Measurements from ENCODE around the gene TRIP6. TPM values are rescaled to one million over a fixed set of nuclear protein-coding genes. Genes with fewer than 3 reads are reported as not detected.
A peak's percentile ranks its signal among the peaks of the same experiment; 100 is the strongest.

TRIP6 gene
- total and polyA plus RNA-seq, 2 donors (not counting 3 experiments of a cell fraction or from before 2014, with no cell fraction given), result 90.3 TPM

- Histone ChIP-seq H4K20me1 (replicated peaks; ENCODE audit: control insufficient read depth, extremely low read depth, insufficient read depth, low read length) (no peaks in the 10 kb centered on the region), H3K4me3 (replicated peaks in 1 of 3; ENCODE audit: insufficient read depth in 1 of 3, low read depth in 1 of 3, low read length in 3 of 3) (peak within 1 kb of the TSS in 1 of 3 experiments; percentile 4), H3K9me1 (replicated peaks; ENCODE audit: control insufficient read depth, extremely low read depth, insufficient read depth, low read length) (no peaks in the 10 kb centered on the region), H3K27ac (ENCODE audit: insufficient read depth, low read depth, low read length) (no peak within 1 kb of the TSS), H2AFZ (ENCODE audit: low read depth, low read length) (no peak within 1 kb of the TSS), H3K4me2 (ENCODE audit: insufficient read depth, low read length) (no peak within 1 kb of the TSS), H3K79me2 (ENCODE audit: control insufficient read depth, insufficient read depth, low read length) (no peaks in the 10 kb centered on the region), H3K27me3 (ENCODE audit: control insufficient read depth in 2 of 2, insufficient read depth in 2 of 2, low read length in 2 of 2) (peaks cover 9 to 19% of the 10 kb centered on the region in 2 experiments), H3K36me3 (ENCODE audit: control insufficient read depth in 2 of 2, extremely low read depth in 1 of 2, insufficient read depth in 2 of 2, low read length in 2 of 2) (no peaks in the 10 kb centered on the region), H3K9ac (replicated peaks; ENCODE audit: extremely low read depth, insufficient read depth, low read length) (no peak within 1 kb of the TSS), H3K9me3 (replicated peaks; ENCODE audit: control insufficient read depth, insufficient read depth, low read length) (no peaks in the 10 kb centered on the region), H3K4me1 (ENCODE audit: control insufficient read depth, extremely low read depth, insufficient read depth, low read length) (peaks cover 14% of the 10 kb centered on the region)
- intact Hi-C loops (cut with micrococcal nuclease) (loop anchor here (10.0 kb wide), 2 partner anchors 269 to 399 kb away; partner anchors contain the start of gene VGF), dilution Hi-C loops (cut with MboI; ENCODE audit: extremely low pct_ligation_motif_present, low sequenced_read_pairs) (no loop called here)
- BruUV-seq (replicated peaks), result no TSS peak
- POLR2A ChIA-PET, result no interaction called here
- no peak for DNase-seq (ENCODE audit: low read depth, low spot score)
- TF ChIP-seq EZH2 (IDR thresholded peaks at IDR 0.05; ENCODE audit: borderline replicate concordance, low read depth, low read length, severe bottlenecking), result peak; percentile 77
- no peak for TF ChIP-seq CTCF (IDR thresholded peaks at IDR 0.05; ENCODE audit: extremely low read depth in 1 of 2, insufficient read depth in 1 of 2, low read depth in 1 of 2, low read length in 2 of 2)
- FAIRE-seq, result no peak
- CTCF ChIA-PET, result interaction anchor here (1.1 to 2.5 kb wide), 7 partner anchors 9 to 387 kb away, joined by 3 to 44 read pairs (median 10); no protein-coding TSS in a partner anchor
Observed at GRCh38 chr7:100895701-100895955, 28.4 kb downstream of the TRIP6 start, which contains the start of gene ACHE. TSS of gene ACHE (minus strand) at chr7:100895888. CDS start at chr7:100894232, 1,656 bp downstream.

- H3K4me1 ChIP-seq (ENCODE audit: control insufficient read depth, extremely low read depth, insufficient read depth, low read length), result peaks cover 9% of the 10 kb centered on the region
- no peak for TF ChIP-seq MAX (IDR thresholded peaks at IDR 0.05; ENCODE audit: insufficient read depth, insufficient read length)
- peak; percentile 95 for TF ChIP-seq EZH2 (IDR thresholded peaks at IDR 0.05; ENCODE audit: borderline replicate concordance, low read depth, low read length, severe bottlenecking)
- no peak overlapping the region for H3K9ac ChIP-seq (replicated peaks; ENCODE audit: extremely low read depth, insufficient read depth, low read length)
- no peak overlapping the region for H3K27ac ChIP-seq (ENCODE audit: insufficient read depth, low read depth, low read length)
- no peak overlapping the region for H2AFZ ChIP-seq (ENCODE audit: low read depth, low read length)
- H3K4me2 ChIP-seq (ENCODE audit: insufficient read depth, low read length), result no peak overlapping the region
- FAIRE-seq, result no peak
- intact Hi-C loops (cut with micrococcal nuclease) (loop anchor here (10.0 kb wide), 2 partner anchors 269 to 399 kb away; partner anchors contain the start of gene VGF), dilution Hi-C loops (cut with MboI; ENCODE audit: extremely low pct_ligation_motif_present, low sequenced_read_pairs) (no loop called here)
- no TSS peak for BruUV-seq (replicated peaks)
- ChIA-PET POLR2A (no interaction called here), CTCF (interaction anchor here (1.8 to 3.0 kb wide), 8 partner anchors 8 to 387 kb away, joined by 6 to 57 read pairs (median 12); no protein-coding TSS in a partner anchor)
- H3K9me3 ChIP-seq (replicated peaks; ENCODE audit: control insufficient read depth, insufficient read depth, low read length), result no peaks in the 10 kb centered on the region
- no peaks in the 10 kb centered on the region for H4K20me1 ChIP-seq (replicated peaks; ENCODE audit: control insufficient read depth, extremely low read depth, insufficient read depth, low read length)
- peaks cover 9 to 19% of the 10 kb centered on the region in 2 experiments for H3K27me3 ChIP-seq (ENCODE audit: control insufficient read depth in 2 of 2, insufficient read depth in 2 of 2, low read length in 2 of 2)
- no peak for DNase-seq (ENCODE audit: low read depth, low spot score)
- H3K4me3 ChIP-seq (replicated peaks in 1 of 3; ENCODE audit: insufficient read depth in 1 of 3, low read depth in 1 of 3, low read length in 3 of 3), result no peak overlapping the region
- no peaks in the 10 kb centered on the region for H3K36me3 ChIP-seq (ENCODE audit: control insufficient read depth in 2 of 2, extremely low read depth in 1 of 2, insufficient read depth in 2 of 2, low read length in 2 of 2)
- no peaks in the 10 kb centered on the region for H3K79me2 ChIP-seq (ENCODE audit: control insufficient read depth, insufficient read depth, low read length)
- no peaks in the 10 kb centered on the region for H3K9me1 ChIP-seq (replicated peaks; ENCODE audit: control insufficient read depth, extremely low read depth, insufficient read depth, low read length)
Observed at GRCh38 chr7:100895956-100896731, 29.0 kb downstream of the TRIP6 start.
